Panc1 (cell line): ENCODE measurements around the gene PHEX. TPM values are rescaled to one million over a fixed set of nuclear protein-coding genes. Genes with fewer than 3 reads are reported as not detected.

Experiments
- ATAC-seq: fragments of 200-7000 bp; cut with Tn5 transposase; 2 replicates; pipeline ENCODE4 v1.9.1; 2020; ENCODE audit warnings: mild to moderate bottlenecking, moderate library complexity
- BruUV-seq: library from RNA; stranded (reverse); fragments of 400-500 nt; replicated peaks from 2 replicates; lab custom pipeline; 2021; lab: Mats Ljungman, UMichigan
- CTCF ChIA-PET: fragments of 300-600 bp; sonication (Branson Sonifier 250); formaldehyde crosslinking; loops from one replicate; lab custom pipeline; 2022; ENCODE audit warnings: antibody characterized with exemption; lab: Charles Lee
- POLR2A ChIA-PET: fragments of 300-600 bp; sonication (Branson Sonifier 250); formaldehyde crosslinking; loops from one replicate; lab custom pipeline; 2022; ENCODE audit warnings: antibody characterized with exemption; lab: Charles Lee
- DNase-seq: peaks from one replicate; pipeline ENCODE4 v3.0.0-alpha.2; 2010; ENCODE audit warnings: low read depth, low spot score
- H3K27ac ChIP-seq: 2 replicates; pipeline ENCODE4 v1.5.1; 2011; ENCODE audit warnings: mild to moderate bottlenecking, low read length, inconsistent platforms
- H3K27me3 ChIP-seq: fragments of 200-500 bp; sonication (Bioruptor generic); 2 replicates; pipeline ENCODE4 v1.6.0; 2014; ENCODE audit warnings: low read length, inconsistent platforms; ENCODE audit not compliant: control insufficient read depth, insufficient read depth
- H3K36me3 ChIP-seq: fragments of 200-500 bp; sonication (Bioruptor generic); 2 replicates; pipeline ENCODE4 v1.5.1; 2014; ENCODE audit warnings: inconsistent platforms, mild to moderate bottlenecking, low read length, moderate library complexity; ENCODE audit not compliant: control insufficient read depth, insufficient read depth
- H3K4me1 ChIP-seq: 2 replicates; pipeline ENCODE4 v1.5.1; 2011; ENCODE audit warnings: inconsistent platforms, mild to moderate bottlenecking, low read length, moderate library complexity; ENCODE audit not compliant: control insufficient read depth, insufficient read depth
- H3K4me3 ChIP-seq, 2 experiments: 2 replicates each; pipeline ENCODE4 v1.5.1; 2011 to 2012; ENCODE audit warnings: low read depth in 2 of 2, low read length in 2 of 2, mild to moderate bottlenecking in 2 of 2, inconsistent platforms in 1 of 2, moderate library complexity in 1 of 2
- H3K9me3 ChIP-seq: fragments of 200-500 bp; sonication (Bioruptor generic); 2 replicates; pipeline ENCODE4 v1.5.1; 2014; ENCODE audit warnings: low read depth, mild to moderate bottlenecking, inconsistent platforms, low read length, moderate library complexity; ENCODE audit not compliant: control insufficient read depth, insufficient read depth
- POLR2AphosphoS5 ChIP-seq: IDR thresholded peaks from 2 replicates; pipeline ENCODE4 v1.6.1; 2012; ENCODE audit warnings: mild to moderate bottlenecking, low read depth, low read length, moderate library complexity
- SIN3A ChIP-seq: IDR thresholded peaks from 2 replicates; pipeline ENCODE4 v1.6.1; 2012; ENCODE audit warnings: low read depth, mild to moderate bottlenecking, low read length, moderate library complexity, borderline replicate concordance; ENCODE audit not compliant: insufficient read depth
- TCF7L2 ChIP-seq: IDR thresholded peaks from 2 replicates; pipeline ENCODE4 v1.6.1; 2011; ENCODE audit warnings: mild to moderate bottlenecking, low read depth, low read length, inconsistent platforms
- in situ Hi-C: cut with HindIII; loops from 2 replicates; pipeline ENCODE4 v1.10.0; 2016; ENCODE audit warnings: low sequenced_read_pairs, low pct_unique_long_range_greater_than_20kb
- intact Hi-C: fragments of 100-400 bp; cut with micrococcal nuclease; formaldehyde crosslinking; loops from one replicate; pipeline ENCODE4 v1.10.0; 2022; ENCODE audit not compliant: unreplicated experiment
- total RNA-seq: library from RNA; stranded (reverse); gene quantifications from one replicate; pipeline ENCODE4 v1.2.1, GENCODE V29; 2021; ENCODE audit not compliant: unreplicated experiment
- TF ChIP-seq, protein P1 (sequence below), 2 experiments: IDR thresholded peaks; 2 replicates each; pipeline ENCODE4 v1.6.1; 2011 to 2012; ENCODE audit warnings: low read depth in 2 of 2, control low read depth in 1 of 2, low read length in 1 of 2, mild to moderate bottlenecking in 1 of 2, moderate library complexity in 1 of 2; ENCODE audit not compliant: insufficient read depth in 1 of 2
- TF ChIP-seq, protein P2 (sequence below): fragments of 450-650 bp; IDR thresholded peaks from 2 replicates; pipeline ENCODE4 v1.5.1; 2017; ENCODE audit warnings: mild to moderate bottlenecking

Gene PHEX
- total RNA-seq, 1 experiment from 2014 or later, result 0.23 TPM

DNA sequence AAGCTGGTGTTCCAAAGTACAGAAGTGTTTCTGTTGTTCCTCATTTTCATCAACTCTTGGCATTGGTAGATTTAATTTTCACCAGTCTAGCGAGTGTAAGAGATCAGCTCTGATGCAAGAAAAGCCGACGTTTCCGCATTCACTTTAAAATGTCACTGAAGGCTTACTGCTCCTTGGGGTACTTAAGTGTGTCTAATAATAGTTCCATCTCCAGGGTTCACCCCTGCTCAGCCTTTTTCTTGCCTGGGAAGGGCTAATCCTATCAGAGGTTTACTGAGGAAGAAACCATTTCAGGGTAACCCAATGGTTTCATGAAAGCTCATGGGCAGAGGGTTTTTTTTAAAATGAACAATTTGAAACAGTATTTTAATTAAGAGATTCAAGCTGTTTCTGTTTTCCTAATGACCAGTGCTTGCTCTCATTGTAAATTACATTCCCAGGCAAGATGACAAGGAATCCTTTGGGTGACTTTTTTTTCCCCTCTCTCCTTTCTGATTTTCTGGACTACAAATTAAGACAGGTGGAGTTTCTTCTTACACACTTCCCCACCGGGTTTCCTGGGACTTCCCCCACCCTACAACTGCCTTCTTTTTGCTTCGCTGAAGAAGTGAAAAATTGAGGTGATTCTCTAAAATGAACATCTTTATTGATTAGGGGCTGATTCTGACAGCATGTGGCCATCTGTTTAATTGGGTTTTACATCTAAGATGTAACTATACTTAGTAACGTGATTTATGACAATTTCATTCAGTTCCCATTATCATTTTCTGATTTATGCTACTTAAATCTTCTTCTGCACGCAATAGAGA lies 161.9 kb downstream of the PHEX start:
- ChIA-PET CTCF (no interaction called here), POLR2A (no interaction called here)
- no peak for DNase-seq
- ATAC-seq, result no peak
- Histone ChIP-seq H3K27ac (no peak overlapping the region), H3K36me3 (no peaks in the 10 kb centered on the region), H3K27me3 (no peaks in the 10 kb centered on the region), H3K4me1 (no peaks in the 10 kb centered on the region), H3K9me3 (no peaks in the 10 kb centered on the region), H3K4me3 (no peak overlapping the region)
- no TSS peak for BruUV-seq
- intact Hi-C loops, result loop anchor here (5.0 kb wide), 1 partner anchor 57 kb away; no protein-coding TSS in a partner anchor
- in situ Hi-C loops, result no loop called here
- TF ChIP-seq, protein P1, sequence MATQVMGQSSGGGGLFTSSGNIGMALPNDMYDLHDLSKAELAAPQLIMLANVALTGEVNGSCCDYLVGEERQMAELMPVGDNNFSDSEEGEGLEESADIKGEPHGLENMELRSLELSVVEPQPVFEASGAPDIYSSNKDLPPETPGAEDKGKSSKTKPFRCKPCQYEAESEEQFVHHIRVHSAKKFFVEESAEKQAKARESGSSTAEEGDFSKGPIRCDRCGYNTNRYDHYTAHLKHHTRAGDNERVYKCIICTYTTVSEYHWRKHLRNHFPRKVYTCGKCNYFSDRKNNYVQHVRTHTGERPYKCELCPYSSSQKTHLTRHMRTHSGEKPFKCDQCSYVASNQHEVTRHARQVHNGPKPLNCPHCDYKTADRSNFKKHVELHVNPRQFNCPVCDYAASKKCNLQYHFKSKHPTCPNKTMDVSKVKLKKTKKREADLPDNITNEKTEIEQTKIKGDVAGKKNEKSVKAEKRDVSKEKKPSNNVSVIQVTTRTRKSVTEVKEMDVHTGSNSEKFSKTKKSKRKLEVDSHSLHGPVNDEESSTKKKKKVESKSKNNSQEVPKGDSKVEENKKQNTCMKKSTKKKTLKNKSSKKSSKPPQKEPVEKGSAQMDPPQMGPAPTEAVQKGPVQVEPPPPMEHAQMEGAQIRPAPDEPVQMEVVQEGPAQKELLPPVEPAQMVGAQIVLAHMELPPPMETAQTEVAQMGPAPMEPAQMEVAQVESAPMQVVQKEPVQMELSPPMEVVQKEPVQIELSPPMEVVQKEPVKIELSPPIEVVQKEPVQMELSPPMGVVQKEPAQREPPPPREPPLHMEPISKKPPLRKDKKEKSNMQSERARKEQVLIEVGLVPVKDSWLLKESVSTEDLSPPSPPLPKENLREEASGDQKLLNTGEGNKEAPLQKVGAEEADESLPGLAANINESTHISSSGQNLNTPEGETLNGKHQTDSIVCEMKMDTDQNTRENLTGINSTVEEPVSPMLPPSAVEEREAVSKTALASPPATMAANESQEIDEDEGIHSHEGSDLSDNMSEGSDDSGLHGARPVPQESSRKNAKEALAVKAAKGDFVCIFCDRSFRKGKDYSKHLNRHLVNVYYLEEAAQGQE (IDR thresholded peaks at IDR 0.05; ENCODE audit: insufficient read depth in 1 of 2, low read depth in 2 of 2, low read length in 1 of 2), result no peak
- no peak for TF ChIP-seq TCF7L2

DNA sequence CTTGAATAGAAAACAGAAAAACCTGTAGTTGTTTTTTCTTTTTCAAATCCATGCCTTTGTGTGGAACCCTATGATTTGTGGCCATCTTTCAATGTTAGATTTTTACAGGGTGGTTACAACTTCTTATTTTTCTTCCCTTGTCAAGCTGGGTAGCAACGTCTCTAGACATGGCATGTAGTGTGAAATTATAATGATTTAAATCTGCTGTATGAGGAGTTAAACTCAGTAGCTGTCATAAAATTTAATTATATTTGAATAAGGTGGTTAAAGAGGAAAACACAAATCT lies 162.5 kb downstream of the PHEX start:
- ChIA-PET CTCF (no interaction called here), POLR2A (no interaction called here)
- intact Hi-C loops (loop anchor here (5.0 kb wide), 1 partner anchor 57 kb away; no protein-coding TSS in a partner anchor), in situ Hi-C loops (no loop called here)
- no peaks in the 10 kb centered on the region for H3K9me3 ChIP-seq
- H3K36me3 ChIP-seq, result no peaks in the 10 kb centered on the region
- DNase-seq (no peak), ATAC-seq (no peak)
- no peaks in the 10 kb centered on the region for H3K27me3 ChIP-seq
- H3K4me3 ChIP-seq, result no peak overlapping the region
- BruUV-seq, result no TSS peak
- no peak overlapping the region for H3K27ac ChIP-seq
- TF ChIP-seq TCF7L2 (no peak), SIN3A (no peak), POLR2AphosphoS5 (no peak)
- TF ChIP-seq, protein P1 (IDR thresholded peaks at IDR 0.05; ENCODE audit: insufficient read depth in 1 of 2, low read depth in 2 of 2, low read length in 1 of 2), result no peak
- TF ChIP-seq, protein P2, sequence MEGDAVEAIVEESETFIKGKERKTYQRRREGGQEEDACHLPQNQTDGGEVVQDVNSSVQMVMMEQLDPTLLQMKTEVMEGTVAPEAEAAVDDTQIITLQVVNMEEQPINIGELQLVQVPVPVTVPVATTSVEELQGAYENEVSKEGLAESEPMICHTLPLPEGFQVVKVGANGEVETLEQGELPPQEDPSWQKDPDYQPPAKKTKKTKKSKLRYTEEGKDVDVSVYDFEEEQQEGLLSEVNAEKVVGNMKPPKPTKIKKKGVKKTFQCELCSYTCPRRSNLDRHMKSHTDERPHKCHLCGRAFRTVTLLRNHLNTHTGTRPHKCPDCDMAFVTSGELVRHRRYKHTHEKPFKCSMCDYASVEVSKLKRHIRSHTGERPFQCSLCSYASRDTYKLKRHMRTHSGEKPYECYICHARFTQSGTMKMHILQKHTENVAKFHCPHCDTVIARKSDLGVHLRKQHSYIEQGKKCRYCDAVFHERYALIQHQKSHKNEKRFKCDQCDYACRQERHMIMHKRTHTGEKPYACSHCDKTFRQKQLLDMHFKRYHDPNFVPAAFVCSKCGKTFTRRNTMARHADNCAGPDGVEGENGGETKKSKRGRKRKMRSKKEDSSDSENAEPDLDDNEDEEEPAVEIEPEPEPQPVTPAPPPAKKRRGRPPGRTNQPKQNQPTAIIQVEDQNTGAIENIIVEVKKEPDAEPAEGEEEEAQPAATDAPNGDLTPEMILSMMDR, result no peak
- no peaks in the 10 kb centered on the region for H3K4me1 ChIP-seq
